Retinal pigment epithelial cell (primary cell): ENCODE measurements around the gene AP3B1.
"Not testable (repeated sequence)": the region's sequence is repeated elsewhere in the genome, so short reads cannot be mapped to it uniquely, and the experiment has no call there.

Experiments
- DNase-seq: peaks from one replicate; pipeline ENCODE4 v3.0.0-alpha.2; 2010; ENCODE audit warnings: low read depth
- H3K4me3 ChIP-seq: 2 replicates; pipeline ENCODE4 v1.5.1; 2011; ENCODE audit warnings: mild to moderate bottlenecking, low read length, control low read depth, moderate library complexity
- TF ChIP-seq, protein P1 (sequence below): conservative IDR thresholded peaks from 2 replicates; pipeline ENCODE4 v1.5.1; 2011; ENCODE audit warnings: low read depth, low read length, control low read depth, inconsistent platforms

Gene AP3B1

DNA sequence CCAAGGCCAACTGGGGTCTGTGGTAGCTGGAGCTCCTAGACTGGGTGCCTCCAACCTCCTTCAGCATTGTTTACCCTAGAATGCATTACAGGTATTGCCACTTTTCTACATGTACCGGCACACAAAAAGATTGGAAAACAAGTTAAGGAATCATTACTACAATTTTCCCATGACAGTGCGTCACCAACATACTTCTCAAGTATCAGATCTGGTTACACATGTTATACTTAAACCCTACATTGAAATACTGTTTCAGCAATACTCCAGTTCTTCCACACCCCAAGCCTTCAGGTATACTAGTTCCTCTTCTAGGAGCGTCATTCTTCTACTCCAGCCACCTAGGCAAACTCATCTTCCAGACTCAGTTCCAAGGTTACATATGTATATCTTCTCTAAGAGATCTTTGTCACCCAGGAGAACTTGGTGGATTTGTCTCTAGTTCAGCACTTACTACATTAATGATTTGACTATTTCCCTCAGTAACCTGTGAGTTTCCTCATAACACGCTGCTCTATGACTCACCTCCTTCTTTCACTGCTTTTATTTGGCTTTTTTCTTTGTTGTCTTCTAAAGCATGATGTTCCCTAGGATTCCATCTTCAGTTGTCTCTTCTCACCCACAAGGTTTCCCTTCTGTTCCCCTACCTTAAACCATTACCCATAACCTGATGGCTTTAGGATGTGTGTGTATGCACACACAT is 217.0 kb downstream of the AP3B1 start:
- no peak for DNase-seq
- no peak overlapping the region for H3K4me3 ChIP-seq
- TF ChIP-seq, protein P1, sequence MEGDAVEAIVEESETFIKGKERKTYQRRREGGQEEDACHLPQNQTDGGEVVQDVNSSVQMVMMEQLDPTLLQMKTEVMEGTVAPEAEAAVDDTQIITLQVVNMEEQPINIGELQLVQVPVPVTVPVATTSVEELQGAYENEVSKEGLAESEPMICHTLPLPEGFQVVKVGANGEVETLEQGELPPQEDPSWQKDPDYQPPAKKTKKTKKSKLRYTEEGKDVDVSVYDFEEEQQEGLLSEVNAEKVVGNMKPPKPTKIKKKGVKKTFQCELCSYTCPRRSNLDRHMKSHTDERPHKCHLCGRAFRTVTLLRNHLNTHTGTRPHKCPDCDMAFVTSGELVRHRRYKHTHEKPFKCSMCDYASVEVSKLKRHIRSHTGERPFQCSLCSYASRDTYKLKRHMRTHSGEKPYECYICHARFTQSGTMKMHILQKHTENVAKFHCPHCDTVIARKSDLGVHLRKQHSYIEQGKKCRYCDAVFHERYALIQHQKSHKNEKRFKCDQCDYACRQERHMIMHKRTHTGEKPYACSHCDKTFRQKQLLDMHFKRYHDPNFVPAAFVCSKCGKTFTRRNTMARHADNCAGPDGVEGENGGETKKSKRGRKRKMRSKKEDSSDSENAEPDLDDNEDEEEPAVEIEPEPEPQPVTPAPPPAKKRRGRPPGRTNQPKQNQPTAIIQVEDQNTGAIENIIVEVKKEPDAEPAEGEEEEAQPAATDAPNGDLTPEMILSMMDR, result no peak

DNA sequence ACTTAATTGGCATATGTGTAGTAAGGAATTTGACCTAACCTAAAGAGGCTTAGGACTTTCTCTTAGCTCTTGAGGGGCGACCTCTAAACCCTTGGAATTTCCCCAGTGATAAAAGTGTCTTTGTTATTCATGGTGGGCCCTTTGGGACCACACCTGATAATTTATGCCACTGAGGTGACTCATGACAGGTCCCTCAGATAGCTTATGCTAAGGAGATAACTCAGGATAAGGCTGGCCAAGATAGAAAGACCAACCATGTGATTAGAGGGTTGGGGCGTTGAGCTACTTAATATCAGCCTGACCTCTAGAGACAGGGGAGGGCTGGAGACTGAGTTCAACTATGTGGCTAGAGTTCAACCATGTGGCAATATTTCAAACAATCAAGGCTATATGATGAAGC is 218.1 kb downstream of the AP3B1 start:
- H3K4me3 ChIP-seq, result no peak overlapping the region
- TF ChIP-seq, protein P1, result no peak
- no peak for DNase-seq

GRCh38 chr5:78075301-78075700 is 219.2 kb downstream of the AP3B1 start:
- no peak overlapping the region for H3K4me3 ChIP-seq
- no peak for DNase-seq
- TF ChIP-seq, protein P1, result no peak

- H3K4me3 ChIP-seq, DNase-seq: not testable (repeated sequence)
Observed at GRCh38 chr5:78070691-78071090, 223.8 kb downstream of the AP3B1 start.

DNA sequence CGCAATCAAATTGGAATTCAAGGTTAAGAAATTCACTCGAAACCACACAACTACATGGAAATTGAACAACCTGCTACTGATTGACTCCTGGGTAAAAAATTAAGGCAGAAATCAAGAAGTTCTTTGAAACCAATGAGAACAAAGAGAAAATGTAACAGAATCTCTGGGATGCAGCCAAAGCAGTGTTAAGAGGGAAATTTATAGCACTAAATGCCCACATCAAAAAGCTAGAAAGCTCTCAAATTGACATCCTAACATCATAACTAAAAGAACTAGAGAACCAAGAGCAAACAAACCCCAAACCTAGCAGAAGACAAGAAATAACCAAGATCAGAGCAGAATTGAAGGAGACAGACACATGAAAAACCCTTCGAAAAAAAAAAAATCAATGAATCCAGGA is 226.9 kb downstream of the AP3B1 start:
- H3K4me3 ChIP-seq, DNase-seq: not testable (repeated sequence)

DNA sequence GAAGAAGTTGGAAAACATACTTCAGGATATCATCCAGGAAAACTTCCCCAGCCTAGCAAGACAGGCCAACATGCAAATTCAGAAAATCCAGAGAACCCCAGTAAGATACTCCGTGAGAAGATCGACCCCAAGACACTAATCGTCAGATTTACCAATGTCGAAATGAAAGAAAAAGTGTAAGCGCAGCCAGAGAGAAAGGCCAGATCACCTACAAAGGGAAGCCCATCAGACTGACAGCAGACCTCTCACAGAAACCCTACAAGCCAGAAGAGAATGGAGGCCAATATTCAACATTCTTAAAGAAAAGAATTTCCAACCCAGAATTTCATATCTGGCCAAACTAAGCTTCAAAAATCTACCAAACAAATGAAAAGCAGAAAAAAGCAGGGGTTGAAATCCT is 227.8 kb downstream of the AP3B1 start:
- not testable (repeated sequence) for H3K4me3 ChIP-seq

DNA sequence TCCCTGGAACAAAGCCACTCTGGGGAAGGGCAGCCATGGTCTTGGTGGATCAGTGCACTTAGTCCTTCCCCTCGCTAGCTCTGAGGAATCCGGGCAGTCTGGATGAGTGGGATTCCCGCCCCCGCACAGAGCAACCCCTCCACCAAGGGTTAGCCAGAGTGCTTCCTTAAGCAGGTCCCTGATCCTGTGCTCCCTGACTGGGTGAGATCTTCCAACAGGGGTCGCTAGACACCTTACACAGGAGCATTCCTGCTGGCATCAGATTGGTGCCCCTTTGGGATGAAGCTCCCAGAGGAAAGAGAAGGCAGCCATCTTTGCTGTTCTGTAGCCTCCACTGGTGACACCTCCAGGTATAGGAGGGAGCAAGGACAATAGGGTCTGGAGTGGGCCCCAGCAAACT is 228.8 kb downstream of the AP3B1 start:
- TF ChIP-seq, protein P1, result no peak
- H3K4me3 ChIP-seq, result no peak overlapping the region
- no peak for DNase-seq

More for the DNA sequence above, 227.8 kb downstream of the AP3B1 start:
- DNase-seq, result not testable (repeated sequence)

- no peak for DNase-seq
- TF ChIP-seq, protein P1, result no peak
- H3K4me3 ChIP-seq, result no peak overlapping the region
Observed at GRCh38 chr5:78064941-78065472, 229.5 kb downstream of the AP3B1 start.

DNA sequence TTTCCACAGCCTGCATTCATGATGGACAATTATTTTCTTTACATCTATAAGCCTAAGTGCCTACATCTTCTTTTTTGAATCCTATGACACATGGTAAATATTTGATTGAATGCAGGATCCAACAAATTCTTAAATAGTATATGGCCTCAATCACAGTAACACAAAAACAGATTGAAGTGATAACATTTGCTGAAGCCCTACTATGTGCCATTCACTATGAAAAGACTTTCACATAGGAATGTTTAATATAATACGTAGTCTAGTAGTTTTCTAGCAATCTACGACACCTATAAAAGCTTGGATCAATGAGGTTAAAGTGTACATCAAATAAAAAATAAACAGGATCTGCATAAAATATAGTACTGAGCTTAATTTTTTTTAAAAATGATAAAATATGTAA is 231.0 kb downstream of the AP3B1 start:
- TF ChIP-seq, protein P1, result no peak
- no peak for DNase-seq
- H3K4me3 ChIP-seq, result no peak overlapping the region
